Right hindlimb (tissue), 1 donor: ENCODE data around the gene RAB30.
A peak's percentile ranks its signal among the peaks of the same experiment; 100 is the strongest.

ENCODE experiments used
- DNase-seq: peaks from one replicate; pipeline ENCODE4 v3.0.0-alpha.2; 2018

RAB30 gene

GRCh38 chr11:83071567-83072349, at the start of gene RAB30:
Gene RAB30 (minus strand): TSS chr11:83071897. CDS start chr11:82997316, 74,581 bp downstream.
- DNase-seq, result peak; percentile 99

- no peak for DNase-seq
These were observed 48.6 kb upstream of the RAB30 start for GRCh38 chr11:83120327-83120726.

- DNase-seq, result no peak
These were observed 47.5 kb upstream of the RAB30 start for GRCh38 chr11:83119216-83119615.

GRCh38 chr11:83118814-83119213, 47.1 kb upstream of the RAB30 start:
- no peak for DNase-seq

DNA sequence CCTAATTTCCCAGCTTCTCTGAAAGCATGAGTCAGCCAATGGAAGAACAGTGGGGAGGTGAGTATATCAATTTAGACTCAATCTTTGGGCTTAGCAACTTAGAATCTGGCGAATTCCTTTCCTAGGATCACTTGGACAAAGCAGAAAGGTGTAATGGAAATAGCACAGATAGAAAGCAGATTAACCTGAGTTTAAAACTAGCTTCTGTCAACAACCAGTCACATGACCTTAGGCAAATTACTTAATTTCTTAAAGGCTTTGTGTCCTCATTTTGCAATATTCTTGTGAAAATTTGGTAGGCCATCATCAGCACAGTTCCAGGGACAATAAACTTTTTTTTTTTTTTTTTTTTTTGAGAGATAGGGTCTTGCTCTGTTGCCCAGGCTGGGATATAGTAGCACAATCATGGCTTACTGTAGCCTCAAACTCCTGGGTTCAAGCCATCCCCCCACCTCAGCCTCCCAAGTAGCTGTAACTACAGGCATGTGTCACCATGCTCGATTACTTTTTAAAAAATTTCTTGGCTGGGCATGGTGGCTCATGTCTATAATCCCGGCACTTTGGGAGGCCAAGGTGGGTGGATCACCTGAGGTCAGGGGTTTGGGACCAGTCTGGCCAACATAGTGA, 44.4 kb upstream of the RAB30 start:
- no peak for DNase-seq

DNA sequence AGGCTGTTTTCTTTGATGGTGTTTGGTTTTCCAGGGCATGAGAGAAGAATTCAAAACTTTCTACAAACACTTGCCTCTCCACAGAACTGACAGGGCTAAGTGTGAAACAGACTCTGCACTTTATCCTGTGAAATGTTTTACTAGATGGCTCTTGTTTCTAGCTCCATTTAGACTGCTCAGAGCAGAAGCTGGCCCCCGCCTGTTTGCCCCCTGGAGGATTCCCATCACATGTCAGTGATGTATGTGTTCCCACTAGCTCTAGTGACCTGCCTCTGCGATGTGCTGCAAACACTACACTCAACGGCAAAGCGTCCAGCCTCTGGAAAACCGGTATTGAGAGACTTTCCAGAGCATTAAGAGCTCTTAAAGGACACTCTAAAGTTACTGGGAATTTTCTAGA, 43.9 kb upstream of the RAB30 start:
- no peak for DNase-seq

DNA sequence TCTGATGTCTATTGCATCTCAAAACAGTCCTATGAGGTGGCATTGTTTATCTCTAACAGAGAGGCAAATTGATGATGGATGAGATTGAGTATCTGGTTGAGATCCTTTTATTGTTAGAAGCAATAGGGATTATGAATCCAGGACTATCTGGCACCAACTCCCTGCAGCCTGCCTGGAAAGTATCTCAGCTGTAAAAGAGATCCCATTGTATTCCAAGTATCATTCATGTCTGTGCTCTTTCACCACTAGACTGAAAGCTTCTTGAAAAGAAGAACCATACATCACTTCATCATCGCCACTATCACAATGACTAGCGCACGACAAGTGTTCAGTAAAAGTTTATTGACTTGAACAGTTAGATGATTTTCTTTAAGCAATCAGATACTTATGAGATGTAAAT, 43.3 kb upstream of the RAB30 start:
- no peak for DNase-seq

GRCh38 chr11:83112886-83113285, 41.2 kb upstream of the RAB30 start:
- DNase-seq, result no peak

- DNase-seq, result no peak
These were observed 33.5 kb upstream of the RAB30 start for GRCh38 chr11:83105168-83105567.

DNA sequence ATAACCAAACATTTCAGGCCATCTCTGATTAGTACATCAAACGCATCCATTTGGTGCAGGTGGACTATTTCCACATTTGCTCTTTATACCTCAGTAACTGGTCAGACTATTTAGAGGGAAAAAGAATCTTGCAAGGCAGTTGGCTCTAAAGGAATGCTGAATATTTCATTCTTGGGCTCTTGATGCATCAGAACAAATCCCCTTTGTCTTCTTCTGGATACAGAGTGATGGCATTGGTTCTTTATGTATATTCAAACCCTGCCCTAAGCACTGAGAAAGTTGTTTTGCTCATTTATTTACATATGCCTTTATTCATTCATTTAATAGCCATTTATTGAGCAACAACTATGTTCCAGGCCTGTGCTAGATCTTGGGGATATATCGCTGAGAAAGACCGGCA, 31.1 kb upstream of the RAB30 start:
- DNase-seq, result no peak

DNA sequence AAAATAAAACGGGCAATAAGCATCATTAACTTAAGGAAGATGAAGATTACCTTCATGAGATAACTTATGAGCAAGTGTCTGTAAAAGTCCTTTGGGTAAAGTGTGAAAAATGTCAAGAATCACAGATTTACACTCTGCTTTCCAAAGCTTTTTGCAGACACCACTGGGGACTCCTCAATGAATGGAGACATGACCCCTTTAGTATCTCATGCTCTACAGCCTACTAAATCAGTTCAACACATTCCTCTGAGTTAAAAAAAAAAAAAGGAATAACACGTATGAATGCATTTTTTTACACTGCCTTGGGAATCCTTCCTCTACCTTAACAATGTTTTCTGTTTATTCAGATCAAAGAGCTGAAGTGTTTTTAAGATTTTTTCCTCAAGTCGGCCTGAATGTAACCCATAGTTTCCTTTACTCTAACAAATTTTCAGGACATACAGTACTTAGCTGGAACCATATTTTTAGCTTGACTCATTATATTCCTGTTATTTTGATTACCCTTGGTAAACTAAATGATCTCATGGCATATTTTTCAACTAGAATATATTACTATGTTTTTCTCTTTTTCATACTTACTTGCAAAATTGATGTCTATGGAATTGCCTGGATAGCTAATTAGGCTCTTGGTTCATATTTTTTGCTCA, 25.9 kb upstream of the RAB30 start:
- no peak for DNase-seq

DNA sequence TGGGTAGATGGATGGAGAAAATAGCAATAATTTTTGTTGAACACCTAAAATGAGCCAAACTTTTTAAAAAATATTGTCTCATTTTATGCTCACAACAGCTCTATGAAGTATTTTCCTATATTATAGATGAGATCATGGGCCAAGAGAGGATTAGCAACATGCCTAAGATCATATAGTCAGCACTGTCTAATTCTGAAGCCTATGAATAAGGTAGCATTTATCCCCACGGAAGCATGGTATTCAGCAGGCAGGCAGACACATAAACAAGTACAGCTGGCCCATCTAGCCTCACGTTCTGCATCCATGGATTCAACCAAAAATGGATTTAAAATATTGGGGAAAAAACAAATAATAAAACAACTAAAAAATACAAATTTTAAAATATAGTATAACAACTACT, 21.9 kb upstream of the RAB30 start:
- DNase-seq, result no peak

DNA sequence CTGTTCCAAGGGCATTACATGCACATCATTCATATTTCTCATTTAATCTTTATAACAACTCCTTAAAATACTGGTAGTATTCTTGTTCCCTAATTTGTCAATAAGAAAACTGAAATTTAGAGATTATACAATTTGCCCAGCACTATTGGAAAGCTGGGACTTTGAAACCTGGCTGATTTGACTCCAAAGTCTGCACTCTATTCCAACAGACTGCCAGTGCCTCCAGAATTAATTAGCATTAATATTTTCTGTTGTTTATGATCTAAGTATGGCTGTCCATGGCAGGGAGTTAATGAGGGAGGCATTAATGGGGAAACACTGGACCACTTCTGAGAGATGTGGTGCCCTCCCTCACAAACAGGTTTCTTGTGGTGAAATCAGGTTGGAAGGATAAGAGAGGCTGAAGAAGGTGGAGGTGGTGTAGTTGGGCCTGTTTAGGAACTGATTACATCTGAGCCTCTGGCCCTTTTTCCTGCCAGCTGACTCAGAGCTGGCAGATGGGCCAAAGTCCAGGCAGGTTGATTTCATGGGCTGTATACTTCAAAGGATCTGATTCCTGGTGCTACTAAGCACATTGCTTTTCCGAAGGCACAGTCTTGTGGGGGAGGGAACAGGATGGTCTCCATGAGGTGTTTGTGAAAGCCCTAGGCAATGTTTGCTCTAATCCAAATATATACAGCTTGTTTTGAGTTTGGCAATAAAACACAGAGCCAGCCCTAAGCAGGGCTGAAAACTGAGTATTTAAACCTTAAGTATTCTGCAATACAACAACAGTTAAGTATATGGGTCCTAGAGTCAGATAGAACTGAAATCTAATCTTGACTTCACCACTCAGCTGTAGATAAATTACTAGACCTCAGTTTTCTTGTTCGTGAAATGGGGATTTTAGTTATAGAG, 21.0 kb upstream of the RAB30 start:
- DNase-seq, result no peak

- DNase-seq, result no peak
These were observed 17.3 kb upstream of the RAB30 start for GRCh38 chr11:83088965-83089364.

DNA sequence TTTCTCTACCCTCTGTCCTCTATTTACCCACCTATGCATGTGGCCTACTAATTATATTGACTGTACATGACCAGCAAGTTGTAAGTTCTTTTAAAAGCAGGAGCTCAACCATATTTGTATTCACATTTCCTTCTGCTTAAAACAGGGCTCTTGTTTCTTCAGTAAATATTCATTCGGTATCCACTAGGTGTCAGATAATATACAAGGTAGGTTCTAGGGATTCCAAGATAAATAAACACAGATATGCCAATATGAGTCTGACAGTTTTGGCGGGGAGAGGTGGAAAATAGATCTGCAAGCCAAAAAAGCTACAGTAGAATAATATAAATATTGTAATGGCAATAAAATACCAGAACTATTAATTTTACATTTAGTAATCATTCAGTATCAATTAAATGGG, 15.3 kb upstream of the RAB30 start:
- DNase-seq, result no peak

DNA sequence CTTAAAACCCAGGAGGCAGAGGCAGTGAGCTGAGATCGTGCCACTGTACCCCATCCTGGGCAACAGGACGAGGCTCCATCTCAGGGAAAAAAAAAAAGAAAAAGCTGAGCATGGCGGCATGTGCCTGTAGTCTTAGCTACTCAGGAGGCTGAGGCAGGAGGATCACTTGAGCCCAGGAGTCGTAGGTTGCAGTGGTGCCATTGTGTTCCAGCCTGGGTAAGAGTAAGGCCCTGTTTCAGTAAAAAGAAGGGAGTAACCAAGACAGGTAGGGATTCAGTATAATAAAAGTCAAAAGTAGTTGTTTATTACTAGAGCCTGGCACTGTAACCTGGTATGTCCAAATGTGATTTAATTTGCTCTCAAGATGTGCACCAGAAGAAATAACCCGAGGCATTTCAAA, 8.1 kb upstream of the RAB30 start:
- no peak for DNase-seq

DNA sequence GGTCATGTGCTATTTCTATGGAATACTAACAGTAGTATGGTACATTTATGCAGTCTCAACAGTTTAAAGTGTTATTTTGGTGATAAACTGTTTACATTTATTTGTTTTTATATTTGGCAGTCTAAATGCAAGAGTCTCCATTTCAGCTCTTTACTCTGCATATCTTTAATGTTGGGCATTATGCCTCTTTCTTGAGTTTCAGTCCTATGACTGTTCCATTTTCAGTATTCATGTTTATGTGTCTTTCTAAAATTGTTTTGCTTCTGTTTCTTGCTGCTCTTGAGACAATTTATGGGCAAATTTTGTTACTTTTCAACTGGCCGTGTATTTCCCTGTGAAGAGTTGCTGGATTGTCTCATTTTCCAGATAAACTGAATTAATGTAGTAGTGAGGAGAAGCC, 6.6 kb upstream of the RAB30 start:
- DNase-seq, result no peak

DNA sequence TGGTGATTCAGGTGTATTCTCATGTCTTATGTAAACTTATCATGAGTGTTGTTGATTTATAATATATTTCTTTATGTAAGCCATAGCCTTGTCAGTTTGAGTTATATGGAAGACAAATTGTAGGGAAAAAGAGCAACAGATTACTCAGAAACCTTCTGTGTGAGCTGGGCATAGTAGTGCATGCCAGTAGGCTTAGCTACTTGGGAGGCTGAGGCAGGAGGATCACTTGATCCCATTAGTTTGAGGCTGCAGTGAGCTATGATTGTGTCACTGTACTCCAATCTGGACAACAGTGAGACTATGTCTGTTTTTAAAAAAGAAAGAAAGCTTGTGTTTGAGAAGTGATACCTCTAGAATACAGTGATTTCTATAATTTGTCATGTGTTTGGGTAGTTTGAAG, 2.2 kb upstream of the RAB30 start:
- DNase-seq, result no peak

DNA sequence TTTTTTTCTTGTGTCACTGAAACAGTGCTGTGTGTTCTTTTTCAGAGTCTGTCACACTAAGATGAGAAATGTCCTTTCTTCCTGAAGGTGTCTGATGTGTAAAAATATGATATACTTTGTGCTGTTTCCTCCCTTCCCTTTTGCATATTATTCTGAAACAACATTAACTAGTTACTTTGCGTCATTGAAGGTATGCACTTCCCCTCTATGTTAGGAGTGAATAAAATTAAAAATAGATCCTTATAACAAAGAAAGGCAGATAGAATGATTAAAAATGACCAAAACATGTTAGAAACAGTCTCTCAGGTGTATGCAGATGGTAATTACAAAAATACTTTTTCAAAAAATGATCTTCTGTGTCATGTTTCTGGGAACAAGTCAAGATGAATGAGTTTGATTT, 1.6 kb upstream of the RAB30 start:
- DNase-seq, result no peak

DNA sequence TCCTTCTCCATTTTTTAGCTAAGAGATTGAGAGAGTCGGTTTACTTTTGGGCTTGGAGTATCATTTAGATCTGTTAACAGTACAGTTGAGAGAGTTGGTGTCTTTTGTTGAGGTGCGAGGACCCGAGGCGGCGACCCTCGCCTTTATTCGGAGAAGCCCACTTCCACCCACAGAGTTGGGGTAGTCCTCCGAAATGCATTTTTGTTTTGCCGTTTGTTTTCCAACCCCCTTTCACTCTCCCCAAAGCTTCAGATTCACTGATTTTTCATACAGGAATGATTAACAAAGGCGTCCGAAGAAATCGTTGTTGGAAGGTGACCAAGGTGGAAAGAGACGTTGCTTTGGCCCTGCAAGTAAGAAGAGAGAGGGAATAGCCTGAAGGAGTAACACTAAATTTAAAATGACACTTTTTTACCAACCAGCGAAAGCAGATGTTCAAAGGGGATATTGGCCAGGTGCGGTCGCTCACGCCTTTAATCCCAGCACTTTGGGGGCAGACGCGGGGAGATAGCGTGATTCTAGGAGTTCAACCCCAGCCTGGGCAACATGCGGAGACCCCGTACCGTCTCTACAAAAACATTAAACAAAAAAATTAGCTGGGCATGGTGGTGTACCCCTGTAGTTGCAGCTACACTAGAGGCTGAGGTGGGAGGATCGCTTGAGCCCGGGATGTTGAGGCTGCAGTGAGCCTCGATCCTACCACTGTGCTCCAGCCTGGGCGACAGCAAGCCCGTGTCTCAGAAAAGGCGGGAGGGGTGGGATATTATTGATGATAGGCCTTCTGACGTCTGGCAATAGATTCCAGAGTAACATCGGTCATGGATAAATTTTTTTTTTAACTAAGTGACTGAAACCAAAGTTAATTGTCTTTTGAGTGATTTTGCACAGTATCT, 899 bp upstream of the RAB30 start:
- DNase-seq, result no peak

GRCh38 chr11:83070731-83071566, 748 bp downstream of the RAB30 start:
- DNase-seq, result peak; percentile 49
